Neutrophil (primary cell): ENCODE results near the gene FTCDNL1.

Experiments
- H3K27ac ChIP-seq: fragments of 200-600 bp; sonication (generic); 2 replicates; pipeline ENCODE4 v1.5.1; 2016; ENCODE audit warnings: mild to moderate bottlenecking, moderate library complexity
- H3K27me3 ChIP-seq: fragments of 200-600 bp; sonication (generic); 2 replicates; pipeline ENCODE4 v1.6.0; 2016; ENCODE audit warnings: mild to moderate bottlenecking
- H3K36me3 ChIP-seq: fragments of 200-600 bp; sonication (generic); 2 replicates; pipeline ENCODE4 v1.5.1; 2017
- H3K4me1 ChIP-seq, 2 experiments: fragments of 200-600 bp in 1 of 2; sonication (generic) in 1 of 2; 1 replicate in 1 of 2; 2 replicates in 1 of 2; pipeline versions ENCODE4 v1.5.1 to v1.6.1; 2013 to 2016; ENCODE audit warnings: low read depth in 1 of 2, low read length in 1 of 2, mild to moderate bottlenecking in 1 of 2, moderate library complexity in 1 of 2; ENCODE audit not compliant: control insufficient read depth in 1 of 2, insufficient read depth in 1 of 2
- H3K4me3 ChIP-seq, 2 experiments: fragments of 200-600 bp in 1 of 2; sonication (generic) in 1 of 2; 1 replicate in 1 of 2; 2 replicates in 1 of 2; pipeline ENCODE4 v1.5.1; 2013 to 2016; ENCODE audit warnings: low read depth in 1 of 2, low read length in 1 of 2, mild to moderate bottlenecking in 1 of 2, moderate library complexity in 1 of 2
- H3K9me3 ChIP-seq: fragments of 200-600 bp; sonication (generic); 2 replicates; pipeline ENCODE4 v1.5.1; 2016
- TF ChIP-seq, protein P1 (sequence below): fragments of 200-600 bp; sonication (generic); IDR thresholded peaks from 2 replicates; pipeline ENCODE4 v1.5.1; 2016; ENCODE audit warnings: antibody characterized with exemption

FTCDNL1 gene

DNA sequence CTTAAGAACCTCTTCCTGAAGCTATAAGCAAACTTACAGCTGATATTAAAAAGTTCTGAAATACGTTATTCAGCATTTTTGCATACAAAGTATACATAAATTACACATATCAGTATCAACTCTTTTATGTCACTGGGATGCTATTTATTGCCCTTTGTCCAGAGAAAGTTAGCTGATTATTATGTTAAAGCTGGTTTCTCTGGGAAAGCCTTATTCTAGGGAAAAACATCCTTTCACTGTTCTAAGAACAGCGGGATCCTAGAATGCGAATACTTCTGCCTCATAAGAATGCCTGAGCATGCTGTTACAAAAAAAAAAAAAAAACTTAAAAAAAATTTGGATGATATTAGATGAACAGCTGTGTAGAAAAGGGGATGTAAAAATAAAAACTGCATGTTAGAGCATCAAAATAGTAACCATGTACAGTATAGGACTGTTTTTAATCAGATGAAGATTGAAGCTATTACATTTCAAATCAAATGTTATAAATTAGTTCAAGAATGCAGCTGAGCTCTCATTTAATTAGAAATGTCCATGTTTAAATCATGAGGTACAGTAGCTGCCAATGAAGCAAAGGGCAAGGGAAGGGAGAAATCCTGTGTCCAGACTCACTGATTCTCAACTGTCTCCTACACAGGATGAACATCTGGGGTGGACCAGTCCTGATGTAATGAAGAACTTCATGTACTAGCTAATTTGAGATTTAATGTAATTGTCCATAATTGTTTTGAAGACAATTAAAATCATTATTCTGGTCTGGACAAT, 8.2 kb downstream of the FTCDNL1 start:
- no peak overlapping the region for H3K4me3 ChIP-seq
- H3K27me3 ChIP-seq = no peaks in the 10 kb centered on the region
- no peaks in the 10 kb centered on the region for H3K36me3 ChIP-seq
- H3K9me3 ChIP-seq = peaks cover 10% of the 10 kb centered on the region
- no peak overlapping the region for H3K27ac ChIP-seq
- no peaks in the 10 kb centered on the region for H3K4me1 ChIP-seq
- TF ChIP-seq, protein P1, sequence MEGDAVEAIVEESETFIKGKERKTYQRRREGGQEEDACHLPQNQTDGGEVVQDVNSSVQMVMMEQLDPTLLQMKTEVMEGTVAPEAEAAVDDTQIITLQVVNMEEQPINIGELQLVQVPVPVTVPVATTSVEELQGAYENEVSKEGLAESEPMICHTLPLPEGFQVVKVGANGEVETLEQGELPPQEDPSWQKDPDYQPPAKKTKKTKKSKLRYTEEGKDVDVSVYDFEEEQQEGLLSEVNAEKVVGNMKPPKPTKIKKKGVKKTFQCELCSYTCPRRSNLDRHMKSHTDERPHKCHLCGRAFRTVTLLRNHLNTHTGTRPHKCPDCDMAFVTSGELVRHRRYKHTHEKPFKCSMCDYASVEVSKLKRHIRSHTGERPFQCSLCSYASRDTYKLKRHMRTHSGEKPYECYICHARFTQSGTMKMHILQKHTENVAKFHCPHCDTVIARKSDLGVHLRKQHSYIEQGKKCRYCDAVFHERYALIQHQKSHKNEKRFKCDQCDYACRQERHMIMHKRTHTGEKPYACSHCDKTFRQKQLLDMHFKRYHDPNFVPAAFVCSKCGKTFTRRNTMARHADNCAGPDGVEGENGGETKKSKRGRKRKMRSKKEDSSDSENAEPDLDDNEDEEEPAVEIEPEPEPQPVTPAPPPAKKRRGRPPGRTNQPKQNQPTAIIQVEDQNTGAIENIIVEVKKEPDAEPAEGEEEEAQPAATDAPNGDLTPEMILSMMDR = no peak

DNA sequence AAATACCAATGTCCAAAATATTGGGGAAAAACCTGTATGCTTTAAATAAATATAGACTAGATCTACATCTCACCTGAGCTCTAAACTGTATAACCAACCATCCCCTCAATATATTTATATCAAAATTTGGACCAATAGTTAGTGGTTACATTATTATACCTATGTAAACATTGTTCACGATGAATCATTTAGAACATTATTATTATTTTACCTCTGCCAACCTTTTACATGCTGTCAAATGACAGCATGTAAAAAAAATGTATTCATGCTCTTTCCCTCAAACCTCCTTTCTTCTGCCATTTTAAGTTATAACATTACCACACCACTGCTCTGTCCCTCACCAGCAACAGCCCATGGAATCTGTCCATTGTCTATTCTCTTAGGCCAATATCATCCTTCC, 9.6 kb downstream of the FTCDNL1 start:
- Histone ChIP-seq H3K27ac (no peak overlapping the region), H3K36me3 (no peaks in the 10 kb centered on the region)

DNA sequence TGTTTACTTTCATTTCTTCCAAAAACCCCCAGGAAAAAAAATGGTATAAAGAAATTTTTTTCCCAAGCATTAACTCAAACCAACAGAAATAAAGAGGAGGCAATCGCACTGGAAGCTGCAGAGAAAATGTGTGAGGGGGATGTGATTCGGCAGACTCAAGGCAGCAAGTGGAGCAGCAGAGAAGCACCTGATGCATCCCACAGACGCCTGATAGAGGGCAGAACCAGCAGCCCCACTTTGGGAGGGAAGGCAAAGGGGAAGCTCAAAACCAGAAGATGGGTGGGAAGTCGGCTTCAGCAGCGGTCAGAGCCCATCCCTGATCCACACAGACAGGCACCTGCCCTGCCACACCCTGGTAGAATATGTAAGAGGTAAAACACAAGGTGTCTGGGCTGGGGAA, 12.6 kb downstream of the FTCDNL1 start:
- Histone ChIP-seq H3K9me3 (no peaks in the 10 kb centered on the region), H3K36me3 (no peaks in the 10 kb centered on the region), H3K27ac (no peak overlapping the region), H3K4me3 (no peak overlapping the region), H3K4me1 (no peaks in the 10 kb centered on the region), H3K27me3 (no peaks in the 10 kb centered on the region)
- TF ChIP-seq, protein P1 = no peak

More for the DNA sequence above, 9.6 kb downstream of the FTCDNL1 start:
- Histone ChIP-seq H3K4me1 (no peaks in the 10 kb centered on the region), H3K4me3 (no peak overlapping the region), H3K9me3 (peaks cover 3% of the 10 kb centered on the region), H3K27me3 (no peaks in the 10 kb centered on the region)
- TF ChIP-seq, protein P1 = no peak

DNA sequence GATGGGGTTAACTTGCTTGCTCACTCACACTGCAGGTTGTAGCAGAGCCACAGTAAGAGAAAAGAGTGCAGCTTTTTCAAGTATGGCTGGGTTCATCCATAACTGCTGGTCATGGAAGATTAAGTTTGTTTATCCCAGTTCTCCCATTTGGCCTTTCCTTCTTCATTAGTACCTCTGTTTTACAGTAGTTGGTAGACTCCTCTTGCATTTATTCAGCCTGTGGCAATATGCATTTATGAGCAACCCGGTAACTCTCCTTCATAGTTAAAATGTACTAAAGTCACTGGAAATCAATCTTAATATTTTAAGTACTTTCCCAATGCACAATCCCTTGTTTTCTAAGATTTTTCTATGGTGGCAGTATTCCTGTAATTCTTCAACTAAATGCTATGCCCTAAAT, 14.0 kb downstream of the FTCDNL1 start:
- Histone ChIP-seq H3K27me3 (no peaks in the 10 kb centered on the region), H3K4me3 (no peak overlapping the region), H3K4me1 (no peaks in the 10 kb centered on the region), H3K27ac (no peak overlapping the region), H3K9me3 (no peaks in the 10 kb centered on the region), H3K36me3 (no peaks in the 10 kb centered on the region)
- TF ChIP-seq, protein P1 = no peak

DNA sequence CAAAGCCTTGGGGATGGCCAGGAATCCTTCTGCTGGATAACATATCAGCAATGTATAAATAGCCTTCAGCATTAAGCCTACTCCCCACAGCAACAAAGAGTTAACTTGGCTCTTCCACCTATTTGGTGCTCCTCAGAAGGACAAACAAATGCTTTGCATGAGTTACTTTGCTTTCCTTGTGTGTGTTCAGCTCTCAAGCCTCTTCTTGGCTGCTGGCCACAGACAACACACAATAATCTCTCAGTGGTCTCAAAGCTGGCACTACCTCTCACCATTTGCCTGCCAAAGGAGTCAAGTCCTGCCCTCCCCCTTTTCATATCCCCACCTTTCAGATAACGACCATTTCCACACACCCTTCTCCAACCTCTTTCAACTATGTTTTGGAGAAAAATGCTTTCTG, 17.5 kb downstream of the FTCDNL1 start:
- Histone ChIP-seq H3K36me3 (no peaks in the 10 kb centered on the region), H3K27ac (no peak overlapping the region), H3K9me3 (no peaks in the 10 kb centered on the region), H3K27me3 (no peaks in the 10 kb centered on the region), H3K4me3 (no peak overlapping the region), H3K4me1 (no peaks in the 10 kb centered on the region)
- TF ChIP-seq, protein P1 = no peak
